T-helper 22 cell (primary cell): ENCODE data around the gene SCARB1.

Experiments used
- DNase-seq: peaks from one replicate; pipeline ENCODE4 v3.0.0-alpha.2; 2020; ENCODE audit warnings: low read depth

SCARB1 gene

DNA sequence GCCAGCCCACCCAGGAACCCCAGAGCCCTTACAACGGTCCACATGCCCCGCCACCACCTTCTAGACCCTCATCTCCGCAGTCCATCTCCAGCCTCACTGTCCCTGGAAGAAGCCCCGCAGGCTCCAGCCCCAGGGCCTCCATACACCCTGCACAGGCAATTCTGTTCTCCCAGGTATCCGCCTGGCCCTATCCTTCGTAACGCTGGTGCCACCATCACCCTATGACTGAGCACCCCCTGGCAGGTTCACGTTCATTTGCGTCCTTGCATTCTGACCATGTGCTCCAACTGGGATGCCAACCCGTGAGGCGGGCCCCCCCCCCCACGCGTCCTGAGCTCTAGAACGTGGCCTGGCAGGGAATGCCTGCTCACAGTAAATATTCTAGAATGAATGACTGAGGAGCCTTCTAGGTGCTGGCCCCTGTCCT, 675 bp upstream of the SCARB1 start:
- DNase-seq = no peak

DNA sequence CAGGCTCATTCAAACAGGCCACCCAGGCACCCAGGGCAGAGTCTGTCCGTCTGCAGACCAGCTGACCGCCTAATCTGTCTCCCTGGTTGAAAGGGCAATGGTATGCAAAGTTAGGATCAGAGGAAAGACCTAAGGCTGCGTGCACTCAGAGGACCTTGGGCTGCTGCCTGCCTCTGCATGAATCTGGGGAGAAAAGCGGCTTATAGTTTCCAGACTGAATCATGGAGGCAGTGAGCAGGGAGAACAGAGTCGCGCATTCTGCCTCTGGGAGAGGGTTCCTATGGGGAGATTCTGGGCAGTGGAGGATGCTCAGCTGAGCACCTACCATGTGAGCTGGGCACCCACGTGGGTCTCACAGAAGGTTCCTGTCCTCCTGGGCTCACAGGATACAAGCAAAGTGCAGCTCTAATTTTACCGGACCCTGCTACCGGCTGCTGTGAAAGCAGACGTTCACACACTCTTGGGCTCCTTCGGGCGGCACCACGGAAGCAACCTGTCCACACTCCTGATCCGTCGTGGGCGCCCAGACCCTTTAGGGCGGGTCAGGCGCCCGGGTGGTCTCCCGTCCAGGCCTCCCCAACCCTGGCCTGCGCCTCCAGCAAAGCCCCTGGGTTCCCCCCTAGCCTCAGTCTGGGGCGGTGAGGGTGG, 772 bp downstream of the SCARB1 start:
- DNase-seq = no peak

- no peak for DNase-seq
Measured at GRCh38 chr12:124861898-124862676, 1.6 kb downstream of the SCARB1 start.

GRCh38 chr12:124861492-124861891, 2.2 kb downstream of the SCARB1 start:
- no peak for DNase-seq

DNA sequence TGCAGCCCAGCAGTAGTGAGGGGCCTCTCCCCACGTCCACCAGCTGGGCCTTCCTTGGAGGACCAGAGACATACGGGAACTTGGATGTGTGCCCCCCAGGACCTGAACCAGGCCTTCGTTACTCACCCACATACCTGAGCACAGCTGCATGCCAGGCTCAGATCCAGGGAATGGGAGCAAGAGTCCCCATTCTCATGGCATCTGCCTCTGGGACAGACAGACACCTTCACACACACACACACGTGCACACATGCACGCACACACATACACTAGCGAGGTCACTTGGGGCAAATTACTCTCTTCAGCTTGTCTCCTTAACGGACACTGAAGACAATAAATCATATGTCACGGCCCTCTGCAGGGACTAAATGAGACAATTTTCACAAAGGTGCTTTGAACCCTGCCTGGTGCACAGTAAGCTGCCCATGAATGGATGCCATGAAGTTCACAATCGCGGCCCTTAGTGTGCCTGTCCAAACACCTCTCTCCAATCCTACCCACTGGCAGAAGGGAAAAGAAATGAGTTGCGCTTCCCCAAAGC, 5.7 kb downstream of the SCARB1 start:
- no peak for DNase-seq

- DNase-seq = no peak
Measured at GRCh38 chr12:124856842-124857178, 6.9 kb downstream of the SCARB1 start.

DNA sequence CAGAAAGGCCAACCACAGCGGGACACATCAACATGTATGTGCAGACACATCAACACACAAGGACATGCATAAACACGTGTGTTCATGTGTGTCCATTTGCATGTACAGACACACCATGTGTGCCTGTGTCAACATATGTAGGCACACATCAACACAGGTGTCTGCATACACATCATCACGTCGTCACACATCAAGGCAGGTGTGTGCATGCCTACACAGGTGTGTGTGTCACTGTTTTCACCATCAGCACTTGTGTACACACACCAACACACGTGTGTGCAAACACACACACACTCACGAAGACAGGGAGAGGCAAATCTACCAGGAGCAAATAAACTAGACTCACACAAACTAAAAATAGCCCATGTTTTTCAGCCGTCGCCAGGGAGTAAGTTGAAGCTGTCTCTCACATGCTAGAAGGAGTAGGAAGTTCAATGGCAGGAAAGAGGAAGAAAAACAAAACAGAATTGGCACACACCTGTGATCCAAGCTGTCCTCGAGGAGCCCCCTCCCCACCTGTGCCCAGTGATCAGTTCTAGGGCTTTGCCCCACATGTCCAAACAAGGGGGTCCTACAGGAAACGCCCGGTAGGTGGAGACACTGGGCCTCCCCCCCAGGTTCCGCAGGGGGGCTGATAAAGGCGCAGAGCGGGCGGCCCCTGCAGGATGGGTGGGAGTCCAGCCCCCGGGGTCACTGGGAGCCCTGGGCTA, 7.4 kb downstream of the SCARB1 start:
- no peak for DNase-seq

- DNase-seq = no peak
Measured at GRCh38 chr12:124855275-124855957, 8.2 kb downstream of the SCARB1 start.

DNA sequence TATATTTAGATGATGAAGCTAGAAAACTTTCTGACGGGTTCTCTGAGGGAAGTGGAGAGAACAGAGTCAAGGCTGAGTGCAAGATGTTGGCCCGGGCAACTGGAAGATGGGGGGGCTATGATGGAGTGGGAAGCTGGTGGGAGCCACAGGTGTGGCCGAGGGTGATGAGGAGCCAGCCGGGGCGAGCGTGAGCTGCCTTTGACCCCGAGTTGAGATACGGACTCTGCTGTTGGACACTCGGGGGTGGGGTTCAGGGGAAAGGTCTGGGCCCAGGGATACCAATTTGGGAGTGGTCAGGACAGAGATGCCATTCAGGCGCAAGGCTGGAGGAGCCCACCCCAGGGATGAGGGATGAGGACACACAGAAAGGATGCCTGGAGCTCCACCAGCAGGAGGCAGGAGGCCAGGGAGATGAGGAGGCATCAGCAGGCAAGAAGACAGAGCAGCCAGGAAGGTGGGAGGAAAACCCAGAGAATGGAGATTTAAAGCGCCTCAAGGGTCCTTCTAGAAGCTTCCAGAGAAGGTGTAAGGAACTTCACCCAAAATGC, 9.0 kb downstream of the SCARB1 start:
- no peak for DNase-seq

- no peak for DNase-seq
Measured at GRCh38 chr12:124853781-124854636, 9.7 kb downstream of the SCARB1 start.

- no peak for DNase-seq
Measured at GRCh38 chr12:124852911-124853427, 10.7 kb downstream of the SCARB1 start.

GRCh38 chr12:124852329-124852831, 11.3 kb downstream of the SCARB1 start:
- DNase-seq = no peak

- no peak for DNase-seq
Measured at GRCh38 chr12:124851342-124851741, 12.3 kb downstream of the SCARB1 start.

- DNase-seq = no peak
Measured at GRCh38 chr12:124849382-124849781, 14.3 kb downstream of the SCARB1 start.

DNA sequence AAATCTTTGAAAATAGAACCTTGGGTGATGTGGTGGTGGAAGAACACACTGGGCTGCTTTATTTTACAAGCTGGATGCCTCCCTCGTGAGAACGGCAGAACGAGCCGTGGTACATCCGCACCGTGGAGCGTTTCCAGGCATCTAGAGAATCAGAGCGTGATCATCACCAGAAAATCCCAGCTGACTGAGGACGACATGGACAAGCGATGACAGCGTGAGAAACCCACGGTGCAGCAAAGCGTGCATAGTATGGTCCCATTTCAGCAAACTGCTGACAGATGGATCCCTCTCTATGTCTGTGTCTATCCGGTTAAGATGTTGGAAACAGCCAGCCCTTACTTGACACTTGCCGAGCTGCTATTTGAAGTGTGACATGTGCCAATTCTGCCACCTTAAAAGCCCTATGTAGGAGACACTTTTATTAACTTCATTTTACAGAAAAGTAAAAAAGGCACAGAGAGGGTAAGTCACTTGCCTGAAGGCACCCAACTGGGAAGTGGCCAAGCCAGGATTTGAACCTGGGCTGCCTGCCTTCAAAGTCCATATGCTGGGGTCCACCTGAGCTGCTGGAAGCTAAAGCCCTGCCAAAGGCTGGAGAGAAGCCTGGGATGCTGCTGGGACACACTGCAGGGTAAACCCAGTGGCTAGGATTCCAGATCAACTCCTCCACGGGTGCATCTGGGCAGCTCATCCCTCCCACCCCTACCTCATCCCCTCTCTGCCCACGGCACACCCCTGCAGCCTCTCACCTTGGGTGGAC, 14.9 kb downstream of the SCARB1 start:
- no peak for DNase-seq

DNA sequence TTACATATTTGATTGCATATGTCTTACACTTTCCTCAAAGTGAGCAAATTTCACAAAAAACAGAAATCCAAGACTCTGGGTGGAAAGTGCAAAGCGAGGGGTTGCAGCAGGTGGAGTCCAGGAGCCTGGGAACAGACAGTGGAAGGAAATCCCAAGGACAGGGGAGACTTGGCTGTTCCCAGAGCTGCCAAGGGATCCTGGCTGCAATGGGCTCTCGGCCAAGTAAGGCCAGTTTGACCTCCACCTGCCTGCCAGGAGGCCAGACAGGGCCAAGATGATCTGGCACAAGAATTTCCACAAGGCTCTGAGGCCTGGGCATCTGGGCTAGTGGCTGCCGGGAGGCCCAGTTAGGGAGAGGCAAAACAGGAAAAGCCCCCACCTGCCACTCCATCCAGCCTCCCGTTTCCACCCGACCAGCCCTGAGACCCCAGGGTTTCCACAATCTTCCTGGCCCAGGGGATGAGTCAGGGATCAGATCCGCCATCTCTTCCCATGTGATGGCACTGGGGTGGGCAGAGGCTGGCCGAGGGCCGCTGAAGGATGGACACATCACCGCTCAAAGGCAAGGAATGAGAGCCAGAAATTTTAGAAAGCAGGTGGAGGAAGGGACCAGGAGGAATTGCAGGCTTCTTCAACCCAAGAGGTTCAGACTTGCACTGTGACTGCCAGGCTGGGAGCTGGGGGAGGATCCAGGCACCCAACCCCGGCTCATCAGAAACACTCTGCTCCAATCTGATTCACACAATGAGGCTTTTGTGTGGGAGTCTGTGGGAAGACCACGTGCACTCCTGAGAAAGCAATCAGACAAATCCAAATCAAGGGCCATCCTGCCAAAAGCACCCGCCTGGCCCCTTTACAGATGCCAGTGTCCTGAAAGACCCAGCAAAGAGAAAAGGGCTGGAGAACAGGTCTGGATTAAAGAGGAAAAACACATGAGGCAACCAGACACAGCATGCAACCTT, 16.3 kb downstream of the SCARB1 start:
- no peak for DNase-seq

- no peak for DNase-seq
Measured at GRCh38 chr12:124844411-124845397, 19.0 kb downstream of the SCARB1 start.
